MM.1S (cell line): Measurements from ENCODE around the gene OSBPL2.

Source experiments
- DNase-seq: peaks from one replicate; pipeline ENCODE4 v3.0.0-alpha.2; 2015
- H2AFZ ChIP-seq: fragments of 300-600 bp; sonication (generic); 2 replicates; pipeline ENCODE4 v1.6.0; 2016; ENCODE audit warnings: antibody characterized with exemption, low read length
- H3F3A ChIP-seq: fragments of 300-600 bp; sonication (generic); 2 replicates; pipeline ENCODE4 v1.6.1; 2016; ENCODE audit warnings: mild to moderate bottlenecking, antibody characterized with exemption, low read length, moderate library complexity, mixed read lengths; ENCODE audit not compliant: insufficient read depth
- H3K27ac ChIP-seq: fragments of 300-600 bp; sonication (generic); 2 replicates; pipeline ENCODE4 v1.5.1; 2016; ENCODE audit warnings: mild to moderate bottlenecking, low read length
- H3K27me3 ChIP-seq: fragments of 300-600 bp; sonication (generic); replicated peaks from 2 replicates; pipeline ENCODE4 v1.6.0; 2016; ENCODE audit warnings: low read length; ENCODE audit not compliant: insufficient read depth
- H3K36me3 ChIP-seq: fragments of 300-600 bp; sonication (generic); replicated peaks from 2 replicates; pipeline ENCODE4 v1.6.1; 2016; ENCODE audit warnings: mild to moderate bottlenecking, low read length, mixed read lengths; ENCODE audit not compliant: insufficient read depth
- H3K4me1 ChIP-seq: fragments of 300-600 bp; sonication (generic); 2 replicates; pipeline ENCODE4 v1.6.1; 2016; ENCODE audit warnings: low read length, mixed read lengths
- H3K4me2 ChIP-seq: fragments of 300-600 bp; sonication (generic); 2 replicates; pipeline ENCODE4 v1.6.0; 2016; ENCODE audit warnings: low read depth, low read length
- H3K4me3 ChIP-seq: fragments of 300-600 bp; sonication (generic); 2 replicates; pipeline ENCODE4 v1.5.1; 2016; ENCODE audit warnings: low read length, mixed read lengths
- H3K79me2 ChIP-seq: fragments of 300-600 bp; sonication (generic); 2 replicates; pipeline ENCODE4 v1.6.1; 2016; ENCODE audit warnings: mixed run types, low read length, mixed read lengths
- H3K9ac ChIP-seq: fragments of 300-600 bp; sonication (generic); 2 replicates; pipeline ENCODE4 v1.6.1; 2016; ENCODE audit warnings: low read length, mixed read lengths
- H3K9me2 ChIP-seq: fragments of 300-600 bp; sonication (generic); replicated peaks from 2 replicates; pipeline ENCODE4 v1.6.1; 2016; ENCODE audit warnings: mild to moderate bottlenecking, low read length, mixed read lengths; ENCODE audit not compliant: insufficient read depth
- H3K9me3 ChIP-seq: fragments of 300-600 bp; sonication (generic); replicated peaks from 2 replicates; pipeline ENCODE4 v1.6.1; 2016; ENCODE audit warnings: mild to moderate bottlenecking, low read length, mixed read lengths; ENCODE audit not compliant: insufficient read depth
- H4K20me1 ChIP-seq: fragments of 300-600 bp; sonication (generic); 2 replicates; pipeline ENCODE4 v1.6.1; 2016; ENCODE audit warnings: mild to moderate bottlenecking, low read length, moderate library complexity, mixed read lengths; ENCODE audit not compliant: insufficient read depth
- EZH2 ChIP-seq: fragments of 300-600 bp; sonication (generic); optimal IDR thresholded peaks from 2 replicates; pipeline ENCODE3; 2017; ENCODE audit warnings: low read depth, mild to moderate bottlenecking, antibody characterized with exemption, low read length, mixed read lengths
- EZH2phosphoT487 ChIP-seq: fragments of 300-600 bp; sonication (generic); IDR thresholded peaks from 2 replicates; pipeline ENCODE4 v1.6.1; 2018; ENCODE audit warnings: antibody characterized with exemption, low read length
- TF ChIP-seq, protein P1 (sequence below): fragments of 300-600 bp; sonication (generic); IDR thresholded peaks from 2 replicates; pipeline ENCODE4 v1.5.1; 2016; ENCODE audit warnings: antibody characterized with exemption, low read length, mixed read lengths

OSBPL2 gene

DNA sequence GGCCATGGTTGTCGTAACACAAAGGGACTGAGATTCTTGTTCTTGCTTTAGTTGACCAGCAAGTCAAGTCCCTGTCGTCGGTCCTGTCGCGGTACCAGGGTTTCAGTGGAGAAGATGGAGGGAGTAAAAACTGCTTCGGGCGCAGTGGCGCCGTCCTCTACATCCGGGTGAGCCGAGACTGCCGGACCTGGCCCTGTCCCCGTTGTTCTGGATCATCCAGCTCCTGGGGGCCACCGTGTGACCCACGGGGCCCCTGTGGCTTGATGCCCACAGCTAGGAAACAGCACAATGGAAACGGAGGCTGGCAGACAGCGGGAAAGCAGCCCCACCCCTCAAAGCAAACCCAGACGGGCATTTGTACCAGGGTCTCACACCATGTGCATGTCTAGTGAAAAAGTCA is 40.5 kb upstream of the OSBPL2 start:
- Histone ChIP-seq H3K9me3 (no peaks in the 10 kb centered on the region), H2AFZ (no peak overlapping the region), H3K4me2 (no peak overlapping the region), H3K36me3 (no peaks in the 10 kb centered on the region; the same call in 1 of the 2 replicates), H3K27me3 (no peaks in the 10 kb centered on the region), H4K20me1 (no peaks in the 10 kb centered on the region), H3K9me2 (no peaks in the 10 kb centered on the region), H3K9ac (no peak overlapping the region), H3K4me3 (no peak overlapping the region), H3K79me2 (peaks cover under 1% of the 10 kb centered on the region; the same call in 1 of the 2 replicates), H3K4me1 (no peaks in the 10 kb centered on the region), H3K27ac (no peak overlapping the region), H3F3A (no peaks in the 10 kb centered on the region)
- no peak for DNase-seq
- TF ChIP-seq, protein P1, sequence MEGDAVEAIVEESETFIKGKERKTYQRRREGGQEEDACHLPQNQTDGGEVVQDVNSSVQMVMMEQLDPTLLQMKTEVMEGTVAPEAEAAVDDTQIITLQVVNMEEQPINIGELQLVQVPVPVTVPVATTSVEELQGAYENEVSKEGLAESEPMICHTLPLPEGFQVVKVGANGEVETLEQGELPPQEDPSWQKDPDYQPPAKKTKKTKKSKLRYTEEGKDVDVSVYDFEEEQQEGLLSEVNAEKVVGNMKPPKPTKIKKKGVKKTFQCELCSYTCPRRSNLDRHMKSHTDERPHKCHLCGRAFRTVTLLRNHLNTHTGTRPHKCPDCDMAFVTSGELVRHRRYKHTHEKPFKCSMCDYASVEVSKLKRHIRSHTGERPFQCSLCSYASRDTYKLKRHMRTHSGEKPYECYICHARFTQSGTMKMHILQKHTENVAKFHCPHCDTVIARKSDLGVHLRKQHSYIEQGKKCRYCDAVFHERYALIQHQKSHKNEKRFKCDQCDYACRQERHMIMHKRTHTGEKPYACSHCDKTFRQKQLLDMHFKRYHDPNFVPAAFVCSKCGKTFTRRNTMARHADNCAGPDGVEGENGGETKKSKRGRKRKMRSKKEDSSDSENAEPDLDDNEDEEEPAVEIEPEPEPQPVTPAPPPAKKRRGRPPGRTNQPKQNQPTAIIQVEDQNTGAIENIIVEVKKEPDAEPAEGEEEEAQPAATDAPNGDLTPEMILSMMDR, result no peak
- TF ChIP-seq EZH2 (no peak), EZH2phosphoT487 (no peak)

GRCh38 chr20:62198496-62198895 is 39.8 kb upstream of the OSBPL2 start:
- no peaks in the 10 kb centered on the region for H4K20me1 ChIP-seq
- no peaks in the 10 kb centered on the region for H3K4me1 ChIP-seq
- H2AFZ ChIP-seq, result no peak overlapping the region
- H3K9me2 ChIP-seq, result no peaks in the 10 kb centered on the region
- H3K4me3 ChIP-seq, result no peak overlapping the region
- H3K79me2 ChIP-seq, result no peaks in the 10 kb centered on the region
- no peak overlapping the region for H3K27ac ChIP-seq
- no peak for DNase-seq
- H3K9me3 ChIP-seq, result no peaks in the 10 kb centered on the region
- no peaks in the 10 kb centered on the region; the same call in 1 of the 2 replicates for H3K36me3 ChIP-seq
- TF ChIP-seq, protein P1, result no peak
- TF ChIP-seq EZH2 (no peak), EZH2phosphoT487 (no peak)
- H3K9ac ChIP-seq, result no peak overlapping the region
- no peaks in the 10 kb centered on the region for H3F3A ChIP-seq
- H3K4me2 ChIP-seq, result no peak overlapping the region
- H3K27me3 ChIP-seq, result no peaks in the 10 kb centered on the region

DNA sequence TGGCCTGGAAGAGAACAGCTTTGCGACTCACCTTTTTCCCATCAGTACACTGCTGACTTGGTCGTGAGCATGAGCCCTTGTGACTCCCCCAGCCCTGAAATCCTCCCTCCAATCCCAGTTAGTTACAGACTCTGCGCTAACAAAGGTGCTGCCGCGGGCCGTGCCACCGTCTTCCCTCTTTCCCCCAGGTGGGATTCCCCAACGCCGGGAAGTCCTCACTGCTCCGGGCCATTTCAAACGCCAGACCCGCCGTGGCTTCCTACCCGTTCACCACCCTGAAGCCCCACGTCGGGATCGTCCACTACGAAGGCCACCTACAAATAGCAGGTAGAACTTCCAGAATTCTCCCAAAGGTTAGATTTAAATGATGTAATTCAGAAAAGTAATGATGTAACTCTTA is 39.4 kb upstream of the OSBPL2 start:
- H3K27ac ChIP-seq, result no peak overlapping the region
- H3K4me1 ChIP-seq, result no peaks in the 10 kb centered on the region
- DNase-seq, result no peak
- no peak overlapping the region for H3K9ac ChIP-seq
- no peak for TF ChIP-seq EZH2phosphoT487
- TF ChIP-seq, protein P1, result no peak
- no peak for TF ChIP-seq EZH2
- no peak overlapping the region for H3K4me3 ChIP-seq
- no peaks in the 10 kb centered on the region for H3K9me3 ChIP-seq
- H3K4me2 ChIP-seq, result no peak overlapping the region
- H3K36me3 ChIP-seq, result no peaks in the 10 kb centered on the region; the same call in 1 of the 2 replicates
- no peaks in the 10 kb centered on the region for H3K79me2 ChIP-seq
- H3K9me2 ChIP-seq, result no peaks in the 10 kb centered on the region
- H2AFZ ChIP-seq, result no peak overlapping the region
- no peaks in the 10 kb centered on the region for H4K20me1 ChIP-seq
- no peaks in the 10 kb centered on the region for H3F3A ChIP-seq
- no peaks in the 10 kb centered on the region for H3K27me3 ChIP-seq
